Activated CD4-positive, alpha-beta T cell treated with anti-CD3 and anti-CD28 coated beads, Interleukin-2, amount 50 U/mL, for 1 hour (primary cell): ENCODE measurements around the gene STOML1.

Source experiments
- DNase-seq: peaks from one replicate; pipeline ENCODE4 v3.0.0-alpha.2; 2020

STOML1 gene

GRCh38 chr15:74013374-74013894 lies 21.3 kb upstream of the STOML1 start:
- no peak for DNase-seq

GRCh38 chr15:74011610-74012009 lies 19.5 kb upstream of the STOML1 start:
- no peak for DNase-seq

GRCh38 chr15:74010929-74011540 lies 18.9 kb upstream of the STOML1 start:
- no peak for DNase-seq

- DNase-seq: no peak
Observed at GRCh38 chr15:74008901-74009300, 16.8 kb upstream of the STOML1 start.

GRCh38 chr15:74007820-74008371 lies 15.8 kb upstream of the STOML1 start:
- no peak for DNase-seq

- no peak for DNase-seq
Observed at GRCh38 chr15:74006774-74007639, 14.9 kb upstream of the STOML1 start.

GRCh38 chr15:73997986-73998385 lies 5.9 kb upstream of the STOML1 start:
- no peak for DNase-seq

GRCh38 chr15:73996939-73997338 lies 4.8 kb upstream of the STOML1 start:
- no peak for DNase-seq

GRCh38 chr15:73996267-73996666 lies 4.2 kb upstream of the STOML1 start:
- no peak for DNase-seq

- DNase-seq: no peak
Observed at GRCh38 chr15:73994912-73995622, 3.0 kb upstream of the STOML1 start.

GRCh38 chr15:73994413-73994883 lies 2.4 kb upstream of the STOML1 start, which contains the start of gene PML:
PML (plus strand) TSS chr15:73994716; CDS start chr15:73994813, 97 bp downstream.
- peak; percentile 88 for DNase-seq

GRCh38 chr15:73993211-73993994 lies 1.3 kb upstream of the STOML1 start:
- DNase-seq: no peak

- no peak for DNase-seq
Observed at GRCh38 chr15:73992594-73992898, 451 bp upstream of the STOML1 start.

- DNase-seq: no peak
Observed at GRCh38 chr15:73991260-73991659, 835 bp downstream of the STOML1 start.

GRCh38 chr15:73990250-73991005 lies 1.7 kb downstream of the STOML1 start:
- no peak for DNase-seq

- DNase-seq: no peak
Observed at GRCh38 chr15:73989001-73989798, 2.9 kb downstream of the STOML1 start.

GRCh38 chr15:73988445-73988969 lies 3.6 kb downstream of the STOML1 start:
- no peak for DNase-seq

GRCh38 chr15:73987681-73988444 lies 4.2 kb downstream of the STOML1 start:
- no peak for DNase-seq

- DNase-seq: no peak
Observed at GRCh38 chr15:73987250-73987649, 4.8 kb downstream of the STOML1 start.

GRCh38 chr15:73986776-73987056 lies 5.4 kb downstream of the STOML1 start:
- no peak for DNase-seq
